HUDEP-2 (cell line): ENCODE data around the gene CNPY1.

ENCODE experiments used
- DNase-seq, 76 experiments: peaks; one replicate each; lab custom pipeline; 2025; ENCODE audit not compliant: unreplicated experiment in 76 of 76; lab: John Stamatoyannopoulos, UW

CNPY1 gene

GRCh38 chr7:155491812-155492211, 54.5 kb downstream of the CNPY1 start:
- DNase-seq = no peak

- no peak for DNase-seq
Observed at GRCh38 chr7:155490697-155491628, 55.4 kb downstream of the CNPY1 start.

GRCh38 chr7:155489862-155490696, 56.3 kb downstream of the CNPY1 start:
- DNase-seq = no peak

- DNase-seq = no peak
Observed at GRCh38 chr7:155489158-155489840, 57.1 kb downstream of the CNPY1 start.

GRCh38 chr7:155488483-155489127, 57.8 kb downstream of the CNPY1 start:
- no peak for DNase-seq

GRCh38 chr7:155487509-155488482, 58.6 kb downstream of the CNPY1 start:
- no peak for DNase-seq

- DNase-seq = no peak
Observed at GRCh38 chr7:155486783-155487508, 59.4 kb downstream of the CNPY1 start.

- DNase-seq = no peak
Observed at GRCh38 chr7:155484483-155485399, 61.6 kb downstream of the CNPY1 start.

GRCh38 chr7:155483868-155484325, 62.5 kb downstream of the CNPY1 start:
- DNase-seq = no peak

- no peak for DNase-seq
Observed at GRCh38 chr7:155483245-155483644, 63.1 kb downstream of the CNPY1 start.

GRCh38 chr7:155482511-155483183, 63.7 kb downstream of the CNPY1 start:
- no peak for DNase-seq

- DNase-seq = no peak
Observed at GRCh38 chr7:155481764-155482163, 64.6 kb downstream of the CNPY1 start.

GRCh38 chr7:155477476-155477875, 68.9 kb downstream of the CNPY1 start:
- DNase-seq = no peak

- no peak for DNase-seq
Observed at GRCh38 chr7:155471718-155472117, 74.6 kb downstream of the CNPY1 start.

GRCh38 chr7:155470686-155471638, 75.4 kb downstream of the CNPY1 start:
- no peak for DNase-seq

- no peak for DNase-seq
Observed at GRCh38 chr7:155470186-155470487, 76.2 kb downstream of the CNPY1 start.
